Immature natural killer cell (primary cell): ENCODE measurements around the gene NRSN1. TPM values are rescaled to one million over a fixed set of nuclear protein-coding genes. Genes with fewer than 3 reads are reported as not detected.

Source experiments
- DNase-seq, 3 donors: peaks; one replicate each; pipeline ENCODE4 v3.0.0; 2022; ENCODE audit warnings: mixed read lengths in 1 of 3
- H3K27ac Mint-ChIP-seq, 6 donors: one replicate each; pipeline ENCODE4 v1.8.0; 2020; ENCODE audit warnings: mixed read lengths in 6 of 6, mild to moderate bottlenecking in 5 of 6, inconsistent platforms in 4 of 6, moderate library complexity in 3 of 6
- H3K27me3 Mint-ChIP-seq, 3 donors: one replicate each; pipeline ENCODE4 v1.8.0; 2020 to 2021; ENCODE audit warnings: low read depth in 3 of 3, mild to moderate bottlenecking in 3 of 3, mixed read lengths in 3 of 3, moderate library complexity in 3 of 3, inconsistent platforms in 1 of 3
- H3K36me3 Mint-ChIP-seq, 3 donors: one replicate each; pipeline ENCODE4 v1.8.0; 2020; ENCODE audit warnings: mixed read lengths in 3 of 3, inconsistent platforms in 2 of 3, mild to moderate bottlenecking in 2 of 3
- H3K4me1 Mint-ChIP-seq, 2 donors: one replicate each; pipeline ENCODE4 v1.8.0; 2020; ENCODE audit warnings: inconsistent platforms in 2 of 2, mild to moderate bottlenecking in 2 of 2, mixed read lengths in 2 of 2, moderate library complexity in 1 of 2
- H3K4me3 Mint-ChIP-seq, 5 donors: one replicate each; pipeline ENCODE4 v1.8.0; 2020; ENCODE audit warnings: mild to moderate bottlenecking in 5 of 5, mixed read lengths in 5 of 5, inconsistent platforms in 3 of 5, moderate library complexity in 3 of 5
- H3K9me3 Mint-ChIP-seq, 6 donors: one replicate each; pipeline ENCODE4 v1.8.0; 2020; ENCODE audit warnings: mild to moderate bottlenecking in 6 of 6, mixed read lengths in 6 of 6, inconsistent platforms in 4 of 6, moderate library complexity in 3 of 6
- polyA plus RNA-seq, 3 donors: library from polyadenylated mRNA; unstranded; fragments of 300-500 nt; fragmentation: Illumina TruSeq; gene quantifications; one replicate each; pipeline ENCODE4 v1.2.3, GENCODE V29; 2021

NRSN1 gene
- polyA plus RNA-seq, 3 donors from 2014 or later = not detected

DNA sequence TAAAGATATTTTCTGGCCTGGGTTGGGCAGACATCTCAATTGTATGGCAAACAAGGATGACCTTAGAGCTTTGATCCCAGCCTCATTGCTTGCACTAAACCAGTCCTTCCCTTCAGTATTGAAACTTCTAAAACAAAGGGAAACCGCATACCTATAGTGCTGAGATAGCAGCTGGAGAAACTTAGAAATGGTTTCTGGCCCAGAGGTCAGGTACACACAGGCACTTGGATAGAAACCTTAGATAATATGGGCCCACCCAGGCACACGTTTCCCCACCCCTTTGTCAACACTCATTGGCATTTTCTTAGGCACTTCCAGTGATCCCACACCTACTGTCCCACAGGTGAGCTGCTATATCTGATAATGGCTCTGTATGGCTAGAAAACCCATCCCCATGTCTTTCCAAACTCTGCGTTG is 22.1 kb downstream of the NRSN1 start:
- H3K9me3 Mint-ChIP-seq = peaks cover 0 to 7% (median under 1%) of the 10 kb centered on the region in 6 donors
- H3K4me1 Mint-ChIP-seq = no peaks in the 10 kb centered on the region

DNA sequence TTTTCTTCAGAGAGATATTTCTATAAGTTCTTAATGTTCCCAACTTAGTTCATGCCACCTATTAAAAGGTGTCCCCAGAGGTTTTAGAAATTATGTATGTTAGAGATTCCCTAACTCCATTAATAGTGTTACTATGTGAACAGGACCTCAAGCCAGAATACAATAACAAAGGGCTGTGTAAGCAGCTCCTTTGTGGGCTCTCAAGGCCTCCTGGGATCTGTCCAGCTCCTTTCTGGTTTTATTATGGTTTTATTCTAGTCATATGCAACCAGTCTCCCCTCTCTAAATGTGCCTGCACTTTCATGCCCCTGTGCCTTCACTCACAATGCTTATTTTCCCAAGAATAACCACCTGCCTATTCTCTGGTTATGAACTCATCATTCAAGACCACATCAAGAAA is 22.7 kb downstream of the NRSN1 start:
- no peak for DNase-seq
- Mint-ChIP-seq H3K27me3 (peaks cover 3 to 12% (median 3%) of the 10 kb centered on the region in 3 donors), H3K27ac (no peak overlapping the region), H3K9me3 (peaks cover 0 to 7% (median under 1%) of the 10 kb centered on the region in 6 donors), H3K4me1 (no peaks in the 10 kb centered on the region), H3K4me3 (no peak overlapping the region), H3K36me3 (no peaks in the 10 kb centered on the region)

More for the DNA sequence above, 22.1 kb downstream of the NRSN1 start:
- no peak for DNase-seq
- no peaks in the 10 kb centered on the region for H3K36me3 Mint-ChIP-seq
- peaks cover 3 to 9% (median 3%) of the 10 kb centered on the region in 3 donors for H3K27me3 Mint-ChIP-seq
- H3K27ac Mint-ChIP-seq = no peak overlapping the region
- H3K4me3 Mint-ChIP-seq = no peak overlapping the region

DNA sequence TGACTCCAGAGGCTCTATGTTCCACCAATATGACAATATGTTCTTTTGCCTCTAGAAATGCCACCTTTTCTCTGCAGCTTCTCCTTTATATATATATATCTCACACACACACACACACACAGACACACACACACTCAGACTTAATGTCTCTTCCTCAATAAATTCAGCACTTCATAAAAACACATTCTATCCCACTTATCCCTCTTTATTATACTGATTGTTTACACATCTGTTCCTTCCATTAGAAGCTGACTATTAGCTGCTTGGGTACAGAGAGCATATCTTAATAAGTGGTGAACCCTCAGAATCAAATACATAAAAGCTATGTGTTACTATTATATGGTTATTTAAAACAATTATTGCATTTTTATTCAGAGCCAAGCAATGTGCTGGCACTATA is 23.3 kb downstream of the NRSN1 start:
- H3K27me3 Mint-ChIP-seq = peaks cover 3 to 12% (median 3%) of the 10 kb centered on the region in 3 donors
- no peak overlapping the region for H3K4me3 Mint-ChIP-seq
- no peak for DNase-seq
- no peaks in the 10 kb centered on the region for H3K4me1 Mint-ChIP-seq
- H3K36me3 Mint-ChIP-seq = no peaks in the 10 kb centered on the region
- no peak overlapping the region for H3K27ac Mint-ChIP-seq
- peaks cover 0 to 7% (median under 1%) of the 10 kb centered on the region in 6 donors for H3K9me3 Mint-ChIP-seq

DNA sequence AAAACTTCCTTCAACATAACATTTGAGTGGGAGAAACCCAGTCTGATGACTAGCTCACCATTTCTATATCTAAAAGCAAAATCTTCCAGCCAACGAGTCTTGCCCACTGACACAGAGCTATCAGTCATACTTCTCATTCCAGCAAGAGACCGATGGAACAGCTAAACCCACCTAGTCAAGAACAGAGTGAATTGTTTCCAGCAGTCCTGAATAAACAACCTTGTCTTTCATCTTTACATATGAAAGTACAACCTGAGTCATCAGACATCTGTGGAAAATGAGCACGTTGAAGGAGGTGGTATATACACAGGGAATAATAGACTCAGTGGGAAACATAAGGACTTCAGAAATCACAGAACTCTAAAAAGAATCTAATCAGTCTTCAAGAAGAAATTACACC is 23.8 kb downstream of the NRSN1 start:
- Mint-ChIP-seq H3K27me3 (peaks cover 3 to 12% (median 3%) of the 10 kb centered on the region in 3 donors), H3K27ac (no peak overlapping the region), H3K36me3 (no peaks in the 10 kb centered on the region), H3K9me3 (peaks cover 0 to 7% (median under 1%) of the 10 kb centered on the region in 6 donors), H3K4me3 (no peak overlapping the region), H3K4me1 (no peaks in the 10 kb centered on the region)
- no peak for DNase-seq

DNA sequence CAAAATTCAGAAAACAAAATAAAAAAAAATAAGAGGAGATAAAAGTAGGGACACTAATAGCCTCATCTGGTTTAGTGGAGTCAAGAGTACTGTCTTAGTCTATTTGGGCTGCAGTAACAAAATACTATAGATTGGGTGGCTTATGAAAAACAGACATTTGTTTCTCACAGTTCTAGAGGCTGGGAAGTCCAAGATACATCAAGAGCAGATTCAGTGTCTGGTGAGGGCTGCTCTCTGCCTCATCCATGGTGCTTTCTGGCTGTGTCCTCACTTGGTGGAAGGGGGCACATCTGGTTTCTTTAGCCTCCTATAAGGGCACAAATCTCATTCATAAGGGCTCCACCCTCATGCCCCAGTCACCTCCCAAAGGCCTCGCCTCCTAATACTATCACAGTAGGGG is 26.0 kb downstream of the NRSN1 start:
- Mint-ChIP-seq H3K9me3 (peaks cover 0 to 7% (median under 1%) of the 10 kb centered on the region in 6 donors), H3K27me3 (peaks cover 1 to 12% (median 1%) of the 10 kb centered on the region in 3 donors), H3K36me3 (no peaks in the 10 kb centered on the region)

DNA sequence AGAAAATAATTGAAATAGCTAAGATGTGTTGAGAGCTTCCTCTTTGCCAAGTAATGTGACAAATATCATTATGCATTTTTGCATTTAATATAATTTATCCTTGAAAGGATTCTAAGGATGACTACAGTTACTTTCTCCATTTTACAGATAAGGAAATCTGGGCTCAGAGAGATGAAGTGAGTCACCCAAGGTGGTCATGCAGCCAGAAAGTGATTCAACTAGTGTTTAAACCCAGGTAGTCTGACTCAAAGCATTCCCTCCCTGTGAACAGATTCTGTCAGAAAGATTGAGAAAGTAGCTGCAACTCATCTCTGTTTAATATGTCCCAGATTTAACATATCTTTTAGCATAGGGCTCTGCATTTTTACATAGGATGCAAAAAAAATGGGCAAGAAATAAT is 28.1 kb downstream of the NRSN1 start:
- H3K27ac Mint-ChIP-seq = no peak overlapping the region
- H3K27me3 Mint-ChIP-seq = peaks cover 1 to 12% (median 5%) of the 10 kb centered on the region in 3 donors
- H3K4me1 Mint-ChIP-seq = no peaks in the 10 kb centered on the region
- peaks cover 0 to 4% (median 0%) of the 10 kb centered on the region in 3 donors for H3K36me3 Mint-ChIP-seq
- no peak overlapping the region for H3K4me3 Mint-ChIP-seq
- peaks cover 0 to 6% (median 0%) of the 10 kb centered on the region in 6 donors for H3K9me3 Mint-ChIP-seq
- DNase-seq = no peak

More for the DNA sequence above, 26.0 kb downstream of the NRSN1 start:
- H3K4me3 Mint-ChIP-seq = no peak overlapping the region
- DNase-seq = no peak
- no peaks in the 10 kb centered on the region for H3K4me1 Mint-ChIP-seq
- no peak overlapping the region for H3K27ac Mint-ChIP-seq

DNA sequence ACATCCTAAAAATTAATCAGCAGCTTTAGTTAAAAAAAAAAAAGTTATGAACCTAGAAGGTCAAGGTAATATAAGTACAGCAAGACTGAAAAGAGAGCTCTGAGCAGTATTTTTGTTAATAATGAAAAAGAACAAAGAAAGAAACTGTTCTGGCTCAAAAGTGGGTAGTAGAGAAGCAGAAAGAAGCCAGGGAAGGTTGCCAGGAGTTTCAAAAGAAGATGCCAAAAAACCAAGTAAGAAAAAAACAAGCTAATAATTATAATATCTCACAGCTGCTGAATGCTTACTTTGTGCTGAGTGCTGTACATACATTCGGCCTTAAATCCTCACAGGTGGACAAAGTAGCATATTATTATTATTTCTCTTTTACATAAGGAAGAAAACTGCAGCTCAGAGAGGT is 31.9 kb downstream of the NRSN1 start:
- no peak for DNase-seq
- Mint-ChIP-seq H3K27ac (no peak overlapping the region), H3K27me3 (peaks cover 0 to 8% (median 3%) of the 10 kb centered on the region in 3 donors), H3K4me1 (no peaks in the 10 kb centered on the region), H3K9me3 (peaks cover 0 to 4% (median 0%) of the 10 kb centered on the region in 6 donors), H3K4me3 (no peak overlapping the region), H3K36me3 (peaks cover 0 to 4% (median 0%) of the 10 kb centered on the region in 3 donors)

DNA sequence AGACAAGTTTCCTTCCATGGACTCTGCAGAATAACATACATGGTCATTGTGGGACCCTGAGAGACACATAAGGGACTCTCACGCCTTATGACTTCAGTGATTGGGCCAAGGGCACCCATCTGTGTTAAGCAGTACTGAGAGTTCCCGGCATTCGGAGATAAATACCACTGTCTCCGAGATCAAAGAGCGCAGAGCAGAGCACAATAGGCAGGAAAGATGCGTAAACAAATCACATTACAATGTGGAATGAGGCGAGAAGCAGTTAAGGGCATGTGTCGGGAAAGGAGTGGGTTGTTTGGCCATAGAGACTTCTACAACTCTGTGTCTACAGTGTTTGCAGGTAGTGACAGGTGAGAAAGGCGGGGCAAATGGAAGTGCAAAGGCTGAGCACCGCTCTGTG is 57.6 kb downstream of the NRSN1 start:
- Mint-ChIP-seq H3K27ac (no peak overlapping the region), H3K4me1 (no peaks in the 10 kb centered on the region), H3K4me3 (no peak overlapping the region), H3K36me3 (no peaks in the 10 kb centered on the region), H3K9me3 (peaks cover 0 to 3% (median 0%) of the 10 kb centered on the region in 6 donors), H3K27me3 (peaks cover 0 to 4% (median 0%) of the 10 kb centered on the region in 3 donors)
- DNase-seq = no peak

DNA sequence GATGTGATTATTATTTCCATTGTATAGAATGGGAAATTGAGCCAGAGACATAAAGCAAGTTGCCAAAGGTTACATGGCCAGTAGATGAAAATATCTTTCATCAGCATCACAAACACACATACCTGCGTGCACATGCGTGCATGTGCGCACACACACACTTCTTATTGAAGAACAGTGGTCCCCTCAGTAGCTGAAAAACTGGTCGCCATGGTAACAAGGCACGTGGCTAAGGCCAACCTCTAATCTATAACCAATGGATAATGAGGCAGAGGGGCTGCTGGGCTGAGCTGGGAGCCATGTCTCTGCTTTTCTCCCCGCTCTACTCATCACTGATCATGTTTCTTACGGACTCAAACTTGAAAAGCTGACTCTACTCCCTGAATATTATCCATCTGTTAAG is 60.3 kb downstream of the NRSN1 start:
- H3K27me3 Mint-ChIP-seq = peaks cover 0 to 2% (median 0%) of the 10 kb centered on the region in 3 donors
- H3K9me3 Mint-ChIP-seq = no peaks in the 10 kb centered on the region
- H3K4me1 Mint-ChIP-seq = no peaks in the 10 kb centered on the region
- H3K36me3 Mint-ChIP-seq = no peaks in the 10 kb centered on the region
- no peak for DNase-seq
- no peak overlapping the region for H3K27ac Mint-ChIP-seq
- no peak overlapping the region for H3K4me3 Mint-ChIP-seq

DNA sequence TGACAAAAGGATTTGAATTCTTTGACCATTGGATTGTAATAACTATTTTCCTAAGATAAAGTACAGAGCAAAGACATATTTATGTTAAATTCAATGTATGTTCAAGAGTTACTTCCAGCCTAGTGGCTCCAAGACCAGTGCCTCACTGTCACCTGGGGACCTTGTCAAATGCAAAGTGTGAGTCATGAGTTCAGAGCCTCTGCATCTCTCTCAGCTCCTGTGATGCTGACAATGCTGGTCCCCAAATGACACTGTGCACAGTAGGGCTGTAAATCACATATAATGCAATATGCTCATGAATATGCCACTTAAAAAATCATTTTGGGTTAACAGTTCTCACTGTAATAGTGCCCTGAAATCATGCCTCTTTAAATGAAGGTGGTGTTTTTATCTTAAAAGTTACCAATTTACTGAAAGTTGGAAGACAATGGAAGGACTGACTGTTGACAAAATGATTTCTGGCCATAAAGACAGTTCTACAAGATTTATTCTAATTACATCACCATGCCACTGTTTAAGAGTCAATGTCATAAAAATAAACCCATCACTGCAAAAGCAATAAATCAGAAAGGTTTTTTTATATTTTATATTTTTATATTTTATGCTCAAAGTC is 62.1 kb downstream of the NRSN1 start:
- Mint-ChIP-seq H3K4me3 (no peak overlapping the region), H3K9me3 (no peaks in the 10 kb centered on the region), H3K27me3 (peaks cover 0 to 6% (median 0%) of the 10 kb centered on the region in 3 donors), H3K4me1 (no peaks in the 10 kb centered on the region), H3K36me3 (no peaks in the 10 kb centered on the region), H3K27ac (no peak overlapping the region)
- no peak for DNase-seq

DNA sequence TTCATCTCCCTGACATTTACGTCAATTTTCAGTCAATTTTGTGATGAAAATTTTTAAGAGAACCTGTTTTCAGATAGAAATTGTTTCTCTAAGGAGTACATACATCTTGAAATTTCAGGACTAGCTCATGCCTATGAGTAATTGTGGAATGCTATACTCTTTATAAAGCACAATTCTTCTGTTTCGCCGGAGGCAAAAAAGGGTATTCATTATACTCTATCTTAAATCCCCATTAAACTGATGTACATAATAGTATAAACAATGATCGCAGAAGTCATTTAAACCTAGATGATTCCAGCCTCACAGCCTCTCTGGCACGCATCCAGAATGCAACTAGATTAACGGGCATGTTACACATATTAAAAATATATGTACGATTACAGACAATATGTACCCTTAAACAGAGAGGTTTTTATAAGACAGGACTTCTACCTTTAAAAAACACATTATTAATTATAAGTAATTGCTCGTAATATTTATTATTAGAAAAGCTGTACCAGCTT is 62.6 kb downstream of the NRSN1 start:
- no peak overlapping the region for H3K27ac Mint-ChIP-seq
- no peak for DNase-seq
- H3K4me3 Mint-ChIP-seq = no peak overlapping the region
- peaks cover 0 to 7% (median 0%) of the 10 kb centered on the region in 3 donors for H3K27me3 Mint-ChIP-seq
- H3K9me3 Mint-ChIP-seq = no peaks in the 10 kb centered on the region
- H3K4me1 Mint-ChIP-seq = no peaks in the 10 kb centered on the region
- H3K36me3 Mint-ChIP-seq = no peaks in the 10 kb centered on the region

DNA sequence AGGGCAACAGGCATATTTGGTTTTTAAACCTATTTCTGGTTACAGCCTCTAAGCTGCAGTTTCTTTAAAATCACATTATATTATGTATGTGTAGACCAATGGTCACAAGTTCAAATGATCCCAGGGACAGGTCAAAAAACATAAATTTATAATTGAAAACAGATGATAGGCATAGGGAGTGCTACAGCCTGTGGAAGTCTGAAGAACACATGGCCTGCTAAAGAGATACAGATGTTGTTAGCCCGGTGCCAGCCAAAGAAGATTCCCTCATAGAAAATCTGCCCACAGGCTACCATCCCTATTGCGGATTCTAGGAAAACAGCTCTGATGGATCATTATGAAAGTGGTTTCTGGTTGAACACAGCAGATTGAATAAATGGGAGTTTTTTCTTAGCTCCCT is 65.3 kb downstream of the NRSN1 start:
- Mint-ChIP-seq H3K9me3 (no peaks in the 10 kb centered on the region), H3K4me1 (no peaks in the 10 kb centered on the region), H3K27ac (no peak overlapping the region), H3K36me3 (no peaks in the 10 kb centered on the region), H3K4me3 (no peak overlapping the region), H3K27me3 (peaks cover 0 to 7% (median 0%) of the 10 kb centered on the region in 3 donors)
- DNase-seq = no peak

DNA sequence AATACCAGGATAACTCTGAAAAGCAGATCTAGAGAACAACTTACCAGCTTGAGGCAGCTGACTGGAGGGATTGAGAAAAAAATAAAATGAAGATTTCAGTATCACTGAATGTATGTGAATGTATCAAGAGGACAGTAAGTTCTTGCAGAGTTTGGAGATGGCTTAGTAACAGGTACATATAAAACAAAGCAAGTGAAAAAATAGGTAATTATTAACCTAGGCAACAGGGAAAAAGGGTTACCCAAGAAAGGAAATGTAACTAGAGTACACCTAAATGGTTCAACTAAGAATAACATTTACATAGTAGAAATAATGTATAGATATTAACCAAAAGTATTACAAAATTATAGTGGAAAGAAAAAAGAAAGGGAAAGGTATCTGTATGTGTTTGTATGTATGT is 67.3 kb downstream of the NRSN1 start:
- peaks cover 0 to 5% (median 0%) of the 10 kb centered on the region in 3 donors for H3K27me3 Mint-ChIP-seq
- no peak overlapping the region for H3K27ac Mint-ChIP-seq
- no peaks in the 10 kb centered on the region for H3K36me3 Mint-ChIP-seq
- no peaks in the 10 kb centered on the region for H3K9me3 Mint-ChIP-seq
- H3K4me3 Mint-ChIP-seq = no peak overlapping the region
- no peaks in the 10 kb centered on the region for H3K4me1 Mint-ChIP-seq
- DNase-seq = no peak

DNA sequence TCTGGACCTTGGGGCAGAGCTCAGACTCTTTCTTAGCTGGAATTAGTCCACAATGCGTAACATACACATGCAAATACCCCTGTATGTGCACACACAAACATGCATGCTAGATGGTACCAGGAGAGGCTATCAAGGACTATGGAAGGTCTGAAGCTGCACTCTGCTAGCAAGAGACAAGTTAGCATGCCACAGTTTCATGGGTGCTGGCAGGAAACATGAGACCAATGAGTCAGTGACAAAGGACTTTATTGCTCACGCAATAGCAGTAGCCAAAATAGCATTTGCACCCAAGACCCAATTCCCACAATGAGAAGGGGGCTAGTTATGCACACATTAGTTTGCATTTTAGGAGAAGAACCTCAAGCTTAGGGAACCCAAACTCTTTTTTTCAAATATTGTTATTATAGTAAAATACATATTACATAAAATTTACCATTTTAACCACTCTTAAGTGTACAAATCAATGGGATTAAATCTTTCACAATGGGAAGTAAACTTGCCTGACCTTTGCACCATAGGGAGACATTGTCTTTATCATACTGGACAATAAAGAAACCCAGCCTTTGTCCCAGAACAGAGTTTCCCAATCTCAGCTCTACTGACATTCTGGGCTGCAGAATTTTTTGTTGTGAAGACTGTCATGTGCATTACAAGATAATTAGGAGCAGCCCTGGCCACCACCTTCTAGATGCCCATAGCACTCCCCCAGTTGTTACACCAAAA is 69.1 kb downstream of the NRSN1 start:
- Mint-ChIP-seq H3K36me3 (no peaks in the 10 kb centered on the region), H3K27me3 (peaks cover 0 to 5% (median 0%) of the 10 kb centered on the region in 3 donors), H3K27ac (no peak overlapping the region), H3K9me3 (peaks cover 0 to 3% (median 0%) of the 10 kb centered on the region in 6 donors), H3K4me3 (no peak overlapping the region), H3K4me1 (no peaks in the 10 kb centered on the region)
- no peak for DNase-seq
